Right atrium auricular region (tissue), 2 donors: ENCODE results near the gene ACSF2. TPM values are rescaled to one million over a fixed set of nuclear protein-coding genes. Genes with fewer than 3 reads are reported as not detected.
A peak's percentile ranks its signal among the peaks of the same experiment; 100 is the strongest.

Experiments used
- DNase-seq: peaks from one replicate; pipeline ENCODE4 v3.0.0-alpha.2; 2019; ENCODE audit warnings: low spot score
- H3K27ac ChIP-seq, 2 donors: fragments of 200-600 bp; sonication (generic); 1 replicate in 1 of 2; 2 replicates in 1 of 2; pipeline ENCODE4 v1.5.1; 2016 to 2019
- H3K27me3 ChIP-seq, 2 donors: fragments of 200-600 bp; sonication (generic); one replicate each; pipeline versions ENCODE4 v1.5.1 to v1.6.0; 2017 to 2019
- H3K36me3 ChIP-seq: fragments of 200-600 bp; sonication (generic); one replicate; pipeline ENCODE4 v1.5.1; 2016
- H3K4me1 ChIP-seq, 2 donors: fragments of 200-600 bp; sonication (generic); one replicate each; pipeline versions ENCODE4 v1.5.1 to v1.6.0; 2017 to 2019
- H3K4me3 ChIP-seq, 2 donors: fragments of 200-600 bp; sonication (generic); 1 replicate in 1 of 2; 2 replicates in 1 of 2; pipeline ENCODE4 v1.5.1; 2017 to 2019; ENCODE audit warnings: mild to moderate bottlenecking in 1 of 2, moderate library complexity in 1 of 2
- H3K9me3 ChIP-seq, 2 donors: fragments of 200-600 bp; sonication (generic); one replicate each; pipeline ENCODE4 v1.5.1; 2019
- total RNA-seq, 2 donors: library from RNA; depleted of rRNA; stranded (reverse); fragments of >200 nt; gene quantifications; one replicate each; pipeline ENCODE4 v1.1.0, GENCODE V29; 2016
- TF ChIP-seq, protein P1 (sequence below), 2 donors: fragments of 200-600 bp; sonication (generic); IDR thresholded peaks; one replicate each; pipeline ENCODE4 v1.5.1; 2019; ENCODE audit warnings: antibody characterized with exemption in 2 of 2

The ACSF2 gene
- total RNA-seq, 2 donors from 2014 or later = 22.2 to 42.6 TPM

DNA sequence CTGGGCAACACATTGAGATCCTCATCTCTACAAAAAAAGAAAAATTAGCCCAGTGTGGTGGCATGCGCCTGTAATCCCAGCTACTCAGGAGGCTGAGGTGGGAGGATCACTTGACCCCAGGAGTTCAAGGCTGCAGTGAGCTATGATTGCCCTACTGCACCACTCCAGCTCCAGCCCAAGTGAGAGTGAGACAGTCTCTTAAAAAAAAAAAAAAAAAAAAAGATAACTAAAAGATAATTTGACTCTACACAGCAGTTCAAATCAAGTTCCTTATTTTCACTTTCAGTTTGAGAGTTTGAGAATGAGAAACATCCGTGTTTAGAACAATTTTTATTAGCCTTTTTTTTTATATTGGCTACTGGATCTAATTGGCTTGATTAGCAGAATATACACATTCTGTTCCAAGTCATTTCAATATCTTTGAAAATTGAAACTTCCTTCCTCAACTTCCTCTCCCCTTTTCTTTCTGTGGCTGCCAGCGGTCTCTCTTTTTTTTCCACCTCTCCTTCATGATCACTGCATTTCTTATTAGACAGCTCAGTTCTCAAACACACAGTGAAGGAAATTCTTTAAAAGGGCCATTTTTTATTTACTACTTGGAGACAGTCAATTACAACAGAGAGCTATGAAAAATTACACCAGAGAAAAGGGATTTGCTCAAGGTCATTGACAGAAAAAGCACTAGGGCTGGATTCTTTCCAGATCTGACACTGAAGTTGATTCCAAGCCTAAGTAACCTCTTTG is 4.5 kb upstream of the ACSF2 start:
- Histone ChIP-seq H3K4me3 (peak overlapping the region in 1 of 2 donors; percentile 30), H3K27ac (peak overlapping the region; percentile 55 to 60), H3K36me3 (no peaks in the 10 kb centered on the region), H3K9me3 (no peaks in the 10 kb centered on the region), H3K27me3 (no peaks in the 10 kb centered on the region), H3K4me1 (peaks cover 0 to 27% of the 10 kb centered on the region in 2 donors)
- TF ChIP-seq, protein P1, sequence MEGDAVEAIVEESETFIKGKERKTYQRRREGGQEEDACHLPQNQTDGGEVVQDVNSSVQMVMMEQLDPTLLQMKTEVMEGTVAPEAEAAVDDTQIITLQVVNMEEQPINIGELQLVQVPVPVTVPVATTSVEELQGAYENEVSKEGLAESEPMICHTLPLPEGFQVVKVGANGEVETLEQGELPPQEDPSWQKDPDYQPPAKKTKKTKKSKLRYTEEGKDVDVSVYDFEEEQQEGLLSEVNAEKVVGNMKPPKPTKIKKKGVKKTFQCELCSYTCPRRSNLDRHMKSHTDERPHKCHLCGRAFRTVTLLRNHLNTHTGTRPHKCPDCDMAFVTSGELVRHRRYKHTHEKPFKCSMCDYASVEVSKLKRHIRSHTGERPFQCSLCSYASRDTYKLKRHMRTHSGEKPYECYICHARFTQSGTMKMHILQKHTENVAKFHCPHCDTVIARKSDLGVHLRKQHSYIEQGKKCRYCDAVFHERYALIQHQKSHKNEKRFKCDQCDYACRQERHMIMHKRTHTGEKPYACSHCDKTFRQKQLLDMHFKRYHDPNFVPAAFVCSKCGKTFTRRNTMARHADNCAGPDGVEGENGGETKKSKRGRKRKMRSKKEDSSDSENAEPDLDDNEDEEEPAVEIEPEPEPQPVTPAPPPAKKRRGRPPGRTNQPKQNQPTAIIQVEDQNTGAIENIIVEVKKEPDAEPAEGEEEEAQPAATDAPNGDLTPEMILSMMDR (IDR thresholded peaks at IDR 0.05) = no peak
- no peak for DNase-seq

DNA sequence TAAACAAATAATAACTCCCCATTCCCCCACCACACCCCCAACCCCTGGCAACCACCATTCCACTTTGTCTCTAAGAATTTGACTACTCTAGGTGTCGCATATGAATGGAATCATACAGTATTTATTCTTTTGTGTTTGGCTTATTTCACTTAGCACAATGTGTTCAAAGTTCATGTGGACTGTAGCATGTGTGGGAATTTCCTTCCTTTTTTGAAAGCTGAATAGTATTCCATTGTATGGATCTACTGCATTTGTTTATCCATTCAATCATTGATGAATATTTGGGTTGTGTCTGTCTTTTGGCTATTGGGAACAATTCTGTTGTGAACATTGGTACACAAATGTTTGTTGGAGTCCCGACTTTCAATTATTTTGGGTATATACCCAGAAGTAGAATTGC is 3.3 kb upstream of the ACSF2 start:
- H3K27ac ChIP-seq = no peak overlapping the region
- H3K4me1 ChIP-seq = peaks cover 0 to 40% of the 10 kb centered on the region in 2 donors
- DNase-seq = no peak
- H3K4me3 ChIP-seq = no peak overlapping the region
- H3K9me3 ChIP-seq = no peaks in the 10 kb centered on the region
- H3K36me3 ChIP-seq = no peaks in the 10 kb centered on the region
- TF ChIP-seq, protein P1 (IDR thresholded peaks at IDR 0.05) = no peak
- no peaks in the 10 kb centered on the region for H3K27me3 ChIP-seq

DNA sequence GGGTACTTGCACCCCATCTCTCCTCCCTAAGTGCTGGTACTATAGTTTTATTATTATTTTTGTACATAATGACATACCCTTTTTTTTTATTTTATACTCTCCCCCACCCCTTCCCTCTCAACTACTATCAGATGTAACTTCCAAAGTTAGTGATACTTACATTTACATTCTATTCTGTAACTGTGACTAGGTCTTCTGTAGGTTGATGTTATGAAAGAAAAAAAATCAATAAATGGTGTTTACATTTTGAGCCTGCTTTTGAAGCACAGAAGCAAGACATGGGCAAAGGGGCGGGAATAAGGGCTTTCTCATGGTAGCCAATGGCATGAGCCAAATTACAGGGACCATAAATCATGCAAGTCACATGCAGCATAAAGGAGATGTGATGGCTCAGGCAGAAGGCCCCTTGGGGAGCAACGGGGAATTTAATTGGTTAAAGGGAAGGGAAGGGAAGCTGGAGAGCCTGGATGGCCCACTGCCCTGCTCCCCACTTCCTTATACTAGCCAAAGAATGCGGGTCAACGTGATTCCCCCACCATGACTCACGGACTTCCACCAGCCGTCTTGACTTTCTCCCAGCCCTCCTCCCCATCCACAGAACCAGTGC is 2.4 kb upstream of the ACSF2 start:
- TF ChIP-seq, protein P1 (IDR thresholded peaks at IDR 0.05) = no peak
- peak; percentile 75 for DNase-seq
- Histone ChIP-seq H3K9me3 (no peaks in the 10 kb centered on the region), H3K36me3 (no peaks in the 10 kb centered on the region), H3K27ac (no peak overlapping the region), H3K4me1 (peaks cover 0 to 49% of the 10 kb centered on the region in 2 donors), H3K27me3 (no peaks in the 10 kb centered on the region), H3K4me3 (no peak overlapping the region)

DNA sequence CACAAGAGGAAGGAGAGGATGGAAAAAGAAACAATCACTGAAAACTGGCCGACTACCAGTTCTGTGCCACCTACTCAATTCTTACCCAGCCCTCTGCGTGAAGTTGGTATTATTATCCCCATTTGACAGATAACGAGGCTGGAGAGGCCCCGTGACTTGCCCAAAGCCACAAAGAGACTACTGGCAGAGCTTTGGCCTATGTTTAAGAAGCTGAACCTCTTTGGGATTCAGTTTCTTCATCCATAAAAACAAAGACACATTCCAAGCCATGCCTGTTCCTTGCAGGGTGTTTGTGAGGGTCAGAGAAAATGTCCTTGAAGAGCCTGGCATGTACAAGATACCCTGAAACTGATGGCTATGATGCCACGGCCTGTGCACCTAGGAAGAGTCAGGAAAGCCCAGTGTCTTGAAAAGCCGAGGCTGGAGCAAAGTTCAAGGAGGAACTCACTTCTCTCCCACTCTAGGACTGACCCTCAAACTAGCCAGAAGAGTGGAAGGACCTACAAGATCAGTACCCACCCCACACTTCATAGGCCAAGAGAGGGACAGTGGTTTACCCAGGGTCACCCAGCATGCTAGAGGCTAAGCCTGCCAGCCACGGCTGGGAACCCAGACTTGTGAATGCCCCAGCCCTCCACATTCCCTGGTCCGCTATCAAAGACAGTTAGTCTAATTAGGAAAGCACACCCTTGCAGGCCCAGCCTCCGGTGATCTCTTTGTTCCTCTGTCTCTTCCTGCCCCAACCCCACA is 1.6 kb upstream of the ACSF2 start:
- no peak for DNase-seq
- TF ChIP-seq, protein P1 (IDR thresholded peaks at IDR 0.05) = no peak
- no peak overlapping the region for H3K4me3 ChIP-seq
- H3K27me3 ChIP-seq = no peaks in the 10 kb centered on the region
- H3K27ac ChIP-seq = peak overlapping the region; percentile 86 to 92
- no peaks in the 10 kb centered on the region for H3K9me3 ChIP-seq
- peaks cover 0 to 52% of the 10 kb centered on the region in 2 donors for H3K4me1 ChIP-seq
- no peaks in the 10 kb centered on the region for H3K36me3 ChIP-seq

DNA sequence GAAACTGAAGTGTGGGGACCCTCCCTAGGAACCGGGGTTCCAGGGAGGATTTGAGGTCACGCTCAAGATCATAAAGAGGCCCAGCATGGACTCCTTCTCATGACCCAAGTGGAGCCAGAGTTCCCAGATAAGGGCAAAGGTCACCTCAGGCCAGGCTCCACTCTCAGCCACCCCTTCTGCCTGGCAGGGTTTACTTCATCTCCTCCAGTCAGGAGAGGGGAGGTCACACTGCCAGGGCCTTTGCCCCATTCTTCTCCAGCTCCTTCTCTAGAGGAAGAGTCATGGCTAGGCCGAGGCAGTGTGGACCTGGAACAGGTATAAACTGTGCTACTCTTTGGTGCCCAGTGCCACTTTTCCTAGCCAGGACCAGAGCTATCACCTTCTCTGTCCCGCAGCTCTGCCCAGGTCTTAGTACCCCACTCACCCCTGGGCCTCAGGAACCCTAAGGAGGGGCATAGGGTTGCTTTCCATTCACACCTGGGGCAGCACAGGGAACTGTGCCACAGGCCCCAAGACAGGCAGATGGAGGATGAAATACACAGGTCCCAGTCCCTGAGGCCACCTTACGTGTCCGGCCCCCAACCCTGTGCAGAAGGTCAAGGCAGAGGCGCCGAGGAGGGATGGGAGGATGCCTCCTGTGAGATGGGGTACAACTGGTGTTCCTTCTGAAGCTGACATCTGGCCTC is 879 bp upstream of the ACSF2 start:
- Histone ChIP-seq H3K36me3 (no peaks in the 10 kb centered on the region), H3K4me1 (peaks cover 0 to 52% of the 10 kb centered on the region in 2 donors), H3K27ac (peak overlapping the region; percentile 86 to 92), H3K9me3 (no peaks in the 10 kb centered on the region), H3K4me3 (peak overlapping the region; percentile 58 to 75), H3K27me3 (no peaks in the 10 kb centered on the region)
- TF ChIP-seq, protein P1 (IDR thresholded peaks at IDR 0.05) = no peak
- no peak for DNase-seq
